WTC11 (cell line): ENCODE measurements around the gene PIP. TPM values are rescaled to one million over a fixed set of nuclear protein-coding genes. Genes with fewer than 3 reads are reported as not detected.
"Not testable (repeated sequence)": the region's sequence is repeated elsewhere in the genome, so short reads cannot be mapped to it uniquely, and the experiment has no call there.

Source experiments
- ATAC-seq: fragments of 200-7000 bp; cut with Tn5 transposase; 2 replicates; pipeline ENCODE4 v1.10.0; 2021; ENCODE audit warnings: mild to moderate bottlenecking, moderate library complexity
- CTCF ChIA-PET: fragments of 300-600 bp; sonication (Branson Sonifier 250); formaldehyde crosslinking; loops from one replicate; lab custom pipeline; 2021; ENCODE audit warnings: antibody characterized with exemption; lab: Charles Lee
- POLR2A ChIA-PET: fragments of 350-600 bp; sonication (Branson Sonifier 250); formaldehyde crosslinking; loops from one replicate; lab custom pipeline; 2021; ENCODE audit warnings: antibody characterized with exemption; lab: Charles Lee
- DNase-seq: peaks from one replicate; pipeline ENCODE4 v3.0.0; 2021; ENCODE audit warnings: low spot score
- H3K27ac Mint-ChIP-seq: 2 replicates; pipeline ENCODE4 v1.8.0; 2021; ENCODE audit warnings: mixed read lengths
- H3K27me3 Mint-ChIP-seq: 2 replicates; pipeline ENCODE4 v1.8.0; 2021; ENCODE audit warnings: low read depth, mild to moderate bottlenecking, moderate library complexity, mixed read lengths
- H3K36me3 Mint-ChIP-seq: 2 replicates; pipeline ENCODE4 v1.8.0; 2021; ENCODE audit warnings: mixed read lengths
- H3K4me1 Mint-ChIP-seq: 2 replicates; pipeline ENCODE4 v1.8.0; 2022; ENCODE audit warnings: mixed read lengths
- H3K4me3 Mint-ChIP-seq: 2 replicates; pipeline ENCODE4 v1.8.0; 2021; ENCODE audit warnings: mild to moderate bottlenecking, moderate library complexity, mixed read lengths
- H3K9me3 Mint-ChIP-seq: 2 replicates; pipeline ENCODE4 v1.8.0; 2021; ENCODE audit warnings: mixed read lengths
- ARID4B ChIP-seq: sonication (generic); formaldehyde crosslinking; IDR thresholded peaks from 2 replicates; pipeline ENCODE4 v1.8.0; 2023; ENCODE audit warnings: missing genetic modification reagents, mild to moderate bottlenecking, borderline replicate concordance
- ERG ChIP-seq: fragments of 250-450 bp; sonication (Bioruptor Pico); IDR thresholded peaks from 2 replicates; pipeline ENCODE4 v1.8.0; 2021; ENCODE audit warnings: mild to moderate bottlenecking
- FOXJ3 ChIP-seq: sonication (generic); formaldehyde crosslinking; IDR thresholded peaks from 2 replicates; pipeline ENCODE4 v1.9.0; 2021; ENCODE audit warnings: missing genetic modification reagents, mild to moderate bottlenecking, borderline replicate concordance
- KAT7 ChIP-seq: sonication (generic); formaldehyde crosslinking; IDR thresholded peaks from 2 replicates; pipeline ENCODE4 v1.8.1; 2023; ENCODE audit warnings: missing genetic modification reagents, mild to moderate bottlenecking, borderline replicate concordance
- MXD4 ChIP-seq: fragments of 250-450 bp; sonication (Bioruptor Pico); IDR thresholded peaks from 2 replicates; pipeline ENCODE4 v1.8.0; 2021; ENCODE audit warnings: mild to moderate bottlenecking, moderate library complexity, borderline replicate concordance
- MYBL2 ChIP-seq: sonication (generic); formaldehyde crosslinking; IDR thresholded peaks from 2 replicates; pipeline ENCODE4 v1.8.1; 2023; ENCODE audit warnings: mild to moderate bottlenecking, moderate library complexity, missing genetic modification reagents
- NR1H2 ChIP-seq: sonication (generic); formaldehyde crosslinking; IDR thresholded peaks from 2 replicates; pipeline ENCODE4 v1.9.0; 2021; ENCODE audit warnings: mild to moderate bottlenecking, moderate library complexity, missing genetic modification reagents
- PREB ChIP-seq: sonication (generic); formaldehyde crosslinking; IDR thresholded peaks from 2 replicates; pipeline ENCODE4 v1.8.1; 2022; ENCODE audit warnings: mild to moderate bottlenecking, missing genetic modification reagents, moderate library complexity, borderline replicate concordance
- PRRX2 ChIP-seq: fragments of 250-450 bp; sonication (Bioruptor Pico); IDR thresholded peaks from 2 replicates; pipeline ENCODE4 v1.8.0; 2021; ENCODE audit warnings: mild to moderate bottlenecking
- RELA ChIP-seq: sonication (generic); formaldehyde crosslinking; IDR thresholded peaks from 2 replicates; pipeline ENCODE4 v1.8.1; 2022; ENCODE audit warnings: missing genetic modification reagents, mild to moderate bottlenecking, borderline replicate concordance
- TP53 ChIP-seq: sonication (generic); formaldehyde crosslinking; IDR thresholded peaks from 2 replicates; pipeline ENCODE4 v1.8.1; 2023; ENCODE audit warnings: mild to moderate bottlenecking, missing genetic modification reagents
- ZNF671 ChIP-seq: fragments of 250-450 bp; sonication (Bioruptor Pico); IDR thresholded peaks from 2 replicates; pipeline ENCODE4 v1.8.0; 2021; ENCODE audit warnings: mild to moderate bottlenecking
- total RNA-seq: library from RNA; stranded (reverse); gene quantifications from 3 replicates; pipeline ENCODE4 v1.2.3, GENCODE V29; 2021

PIP gene
- total RNA-seq, 1 experiment from 2014 or later: not detected

GRCh38 chr7:143148651-143149050 is 16.8 kb downstream of the PIP start (continued):
- TF ChIP-seq PREB (no peak), ZNF671 (no peak), ERG (CRISPR knock-in tag) (no peak), TP53 (no peak), KAT7 (CRISPR knock-in tag) (no peak), NR1H2 (CRISPR knock-in tag) (no peak), MYBL2 (CRISPR knock-in tag) (no peak)

- H3K9me3 Mint-ChIP-seq: peaks cover 19% of the 10 kb centered on the region
- H3K27me3 Mint-ChIP-seq, H3K4me3 Mint-ChIP-seq, POLR2A ChIA-PET, DNase-seq, ATAC-seq, H3K4me1 Mint-ChIP-seq, H3K36me3 Mint-ChIP-seq, H3K27ac Mint-ChIP-seq: not testable (repeated sequence)
- CTCF ChIA-PET: interaction anchor here (0.9 kb wide), 1 partner anchor 143 kb away, joined by 3 read pairs; no protein-coding TSS in a partner anchor
These were observed 18.8 kb downstream of the PIP start for GRCh38 chr7:143150696-143151095.

- DNase-seq, POLR2A ChIA-PET, H3K27ac Mint-ChIP-seq, H3K36me3 Mint-ChIP-seq, CTCF ChIA-PET, H3K4me3 Mint-ChIP-seq, H3K4me1 Mint-ChIP-seq, ATAC-seq: not testable (repeated sequence)
- Mint-ChIP-seq H3K27me3 (peaks cover 11% of the 10 kb centered on the region), H3K9me3 (peaks cover 17% of the 10 kb centered on the region)
These were observed 26.7 kb downstream of the PIP start for GRCh38 chr7:143158617-143159016.

- CTCF ChIA-PET: interaction anchor here (1.8 kb wide), 1 partner anchor 43 kb away, joined by 8 read pairs; no protein-coding TSS in a partner anchor
- POLR2A ChIA-PET: no interaction called here
- DNase-seq: no peak
- no peak overlapping the region; the same call in 1 of the 2 replicates for H3K27ac Mint-ChIP-seq
- peaks cover 11% of the 10 kb centered on the region for H3K36me3 Mint-ChIP-seq
- no peak for ATAC-seq
- H3K4me3 Mint-ChIP-seq: no peak overlapping the region
- H3K4me1 Mint-ChIP-seq: peaks cover 4% of the 10 kb centered on the region; the same call in 1 of the 2 replicates
- peaks cover 4% of the 10 kb centered on the region; the same call in 1 of the 2 replicates for H3K27me3 Mint-ChIP-seq
- H3K9me3 Mint-ChIP-seq: peaks cover 19% of the 10 kb centered on the region
- TF ChIP-seq NR1H2 (CRISPR knock-in tag) (no peak), RELA (CRISPR knock-in tag) (no peak), ZNF671 (no peak), PRRX2 (no peak), ERG (CRISPR knock-in tag) (no peak), FOXJ3 (no peak), MXD4 (no peak), ARID4B (CRISPR knock-in tag) (no peak)
These were observed 39.8 kb downstream of the PIP start for GRCh38 chr7:143171697-143172096.
